ENCODE data around the gene FOXD4L1.
"Not testable (repeated sequence)": the region's sequence is repeated elsewhere in the genome, so short reads cannot be mapped to it uniquely, and the experiment has no call there.

FOXD4L1 gene

DNA sequence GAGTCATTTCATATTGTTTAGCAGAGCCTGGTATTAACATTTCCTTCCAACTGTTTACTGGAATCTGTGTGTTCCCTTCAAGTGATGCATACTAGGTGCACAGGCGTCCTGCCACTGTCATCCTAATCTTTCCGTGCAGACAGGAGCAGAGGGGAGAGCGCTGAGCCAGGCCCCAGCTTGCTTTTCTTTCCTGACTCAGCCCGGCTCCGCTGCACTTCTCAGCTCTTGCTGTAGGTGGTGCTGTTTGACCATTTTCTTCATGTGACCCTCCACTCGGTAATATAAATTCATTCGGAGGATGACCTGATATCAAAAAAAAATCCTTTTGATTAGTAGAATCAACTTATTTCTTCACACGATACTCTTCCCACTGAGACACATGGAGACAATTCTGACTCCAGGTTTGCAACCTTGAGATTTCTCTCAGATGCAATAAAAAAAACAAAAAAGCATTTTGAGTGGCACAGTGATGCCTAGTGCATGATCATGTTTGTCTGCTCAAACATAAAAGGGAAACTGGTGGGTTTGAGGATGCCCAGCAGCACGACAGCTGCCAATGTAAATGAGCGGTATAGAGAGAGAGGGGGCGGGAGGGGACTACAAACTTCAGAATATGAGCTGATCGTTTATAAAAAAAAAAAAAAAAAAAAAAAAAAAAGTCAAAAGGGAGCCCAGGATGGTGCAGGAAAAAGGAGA is 29.0 kb downstream of the FOXD4L1 start:
- not testable (repeated sequence) for DNase-seq

- not testable (repeated sequence) for DNase-seq
Measured at GRCh38 chr2:113528126-113528525, 29.7 kb downstream of the FOXD4L1 start.

DNA sequence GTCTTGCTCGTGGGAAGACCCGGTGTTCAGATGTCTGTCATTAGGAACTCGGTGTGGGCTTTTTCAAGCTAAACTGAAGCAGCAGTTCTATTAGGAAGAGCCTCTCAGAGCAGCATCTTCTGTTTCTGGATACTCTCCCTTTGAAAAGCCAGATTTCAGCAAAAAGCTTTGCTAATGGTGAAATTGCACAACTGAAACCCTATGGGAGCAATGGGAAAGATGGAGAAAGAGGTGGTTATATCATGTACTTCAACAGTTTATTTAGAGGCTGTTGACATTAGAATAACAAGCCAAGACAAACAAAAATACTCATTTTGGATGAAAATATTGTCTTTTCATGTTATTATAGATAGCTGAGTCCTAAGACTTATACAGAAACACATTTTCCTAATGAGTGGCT is 30.4 kb downstream of the FOXD4L1 start:
- not testable (repeated sequence) for DNase-seq

DNA sequence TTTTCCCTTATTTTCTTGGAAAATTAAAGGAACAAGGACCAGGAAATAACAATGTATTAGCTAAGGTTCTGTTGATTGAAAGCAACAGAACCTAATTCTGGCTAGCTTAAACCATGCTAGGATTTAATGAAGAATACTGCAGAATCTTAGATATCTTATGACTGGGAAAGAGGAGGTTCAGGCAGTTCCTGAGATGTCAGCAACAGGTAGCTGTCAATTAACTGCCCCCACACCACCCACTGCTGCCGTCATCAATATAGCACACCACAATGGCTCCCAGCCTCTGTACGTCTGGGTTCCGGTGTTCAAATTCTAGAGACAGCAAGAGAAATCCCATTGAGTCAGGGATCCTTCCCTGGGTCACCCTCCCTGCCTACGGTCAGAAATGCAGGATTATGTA is 34.5 kb downstream of the FOXD4L1 start:
- DNase-seq: not testable (repeated sequence)

DNA sequence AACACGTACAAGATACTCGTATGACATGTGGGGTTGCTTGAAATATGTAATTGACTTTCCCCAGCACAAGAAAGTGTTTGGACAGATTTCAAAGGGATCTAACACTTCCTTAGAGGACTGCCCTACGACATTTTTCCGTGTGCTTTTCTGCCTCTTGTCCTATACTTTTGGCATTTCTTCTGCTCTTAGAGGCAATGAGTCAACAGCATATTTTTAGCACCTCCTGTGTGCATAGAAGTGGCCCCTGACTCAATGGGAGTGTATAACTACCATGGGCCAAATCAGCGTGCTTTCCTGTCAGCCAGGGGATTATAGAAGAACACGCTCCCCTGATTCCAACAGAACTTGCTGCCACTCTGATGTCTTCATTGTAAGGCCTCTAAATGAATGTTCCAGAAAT is 38.1 kb downstream of the FOXD4L1 start:
- not testable (repeated sequence) for DNase-seq

- DNase-seq: not testable (repeated sequence)
Measured at GRCh38 chr2:113540834-113541203, 42.4 kb downstream of the FOXD4L1 start.

DNA sequence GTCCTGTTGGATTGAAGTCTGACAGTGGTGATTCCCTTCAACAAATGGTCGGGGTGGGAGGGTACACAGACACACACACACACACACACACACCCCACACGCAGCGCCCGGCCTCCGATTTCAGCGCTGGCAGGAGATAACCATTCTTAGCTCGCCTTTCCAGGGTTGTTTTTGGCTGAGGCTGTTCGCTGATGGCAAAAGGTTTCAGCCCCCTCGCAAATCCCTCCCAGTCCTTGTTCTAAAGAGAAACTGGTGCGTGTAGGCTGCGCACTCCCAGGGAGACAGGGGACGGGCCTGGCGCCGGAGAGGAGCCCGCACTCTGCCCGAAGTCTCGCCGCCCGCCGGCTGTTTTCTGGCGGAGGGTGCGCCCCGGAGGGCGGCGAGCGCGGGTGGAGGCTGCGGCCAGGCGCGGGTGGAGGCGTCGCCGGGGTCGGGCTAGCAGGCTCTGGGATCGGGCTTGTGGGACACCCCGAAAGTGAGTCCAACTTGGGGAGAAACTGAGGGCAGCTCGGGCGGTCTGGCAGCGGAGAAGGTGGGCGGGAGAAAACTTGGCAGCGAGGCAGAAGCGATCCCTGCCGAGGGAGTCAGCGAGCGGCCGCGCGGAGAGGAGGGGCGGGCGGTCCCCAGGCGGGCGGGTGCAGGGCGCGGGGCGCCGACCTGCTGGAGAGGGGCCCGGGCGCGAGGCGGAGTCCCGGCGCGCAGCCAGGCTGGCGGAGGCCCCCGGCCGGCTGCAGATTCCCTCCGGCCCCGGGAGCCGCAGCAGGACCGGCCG is 42.9 kb downstream of the FOXD4L1 start:
- DNase-seq: not testable (repeated sequence)

DNA sequence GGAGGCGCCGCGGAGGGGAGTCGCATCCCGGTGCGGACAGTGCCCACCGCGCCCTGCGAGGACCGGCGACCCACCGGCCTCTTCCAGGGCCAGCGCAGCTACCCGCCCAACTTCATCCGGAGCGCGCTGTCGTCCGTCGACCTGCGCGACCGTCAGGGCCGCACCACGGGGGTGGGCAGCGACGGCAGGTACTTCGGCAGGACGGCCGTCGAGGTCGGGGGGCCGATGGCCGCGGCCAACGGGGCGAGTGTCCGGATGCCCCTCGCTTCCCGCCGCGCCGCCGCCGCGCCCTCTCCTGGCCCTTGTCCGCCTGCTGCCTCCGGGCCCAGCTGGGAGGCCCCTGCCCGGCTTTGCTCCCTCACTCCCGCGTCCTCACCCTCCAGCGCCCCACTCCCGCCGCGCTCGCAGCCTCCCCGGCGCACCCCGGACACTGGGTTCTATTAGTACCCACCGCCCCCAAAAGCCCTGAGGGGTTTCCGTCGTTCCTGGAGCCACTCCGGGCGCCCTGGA is 43.6 kb downstream of the FOXD4L1 start:
- DNase-seq: not testable (repeated sequence)

- DNase-seq: not testable (repeated sequence)
Measured at GRCh38 chr2:113542529-113542928, 44.1 kb downstream of the FOXD4L1 start.

Measured in NCI-H1417 (cell line).